Urinary bladder (tissue), 4 donors: ENCODE results near the gene RHEX. TPM values are rescaled to one million over a fixed set of nuclear protein-coding genes. Genes with fewer than 3 reads are reported as not detected.
"Not testable (repeated sequence)": the region's sequence is repeated elsewhere in the genome, so short reads cannot be mapped to it uniquely, and the experiment has no call there.

Source experiments
- DNase-seq: peaks from one replicate; pipeline ENCODE4 v3.0.0-alpha.2; 2015; ENCODE audit errors: extremely low spot score
- H3K27ac ChIP-seq: one replicate; pipeline ENCODE4 v1.5.1; 2013; ENCODE audit warnings: low read depth, mild to moderate bottlenecking, moderate library complexity
- H3K36me3 ChIP-seq: one replicate; pipeline ENCODE4 v1.6.1; 2013; ENCODE audit warnings: mild to moderate bottlenecking, moderate library complexity; ENCODE audit not compliant: insufficient read depth
- H3K4me1 ChIP-seq: one replicate; pipeline ENCODE4 v1.6.1; 2013; ENCODE audit warnings: mild to moderate bottlenecking, moderate library complexity; ENCODE audit not compliant: insufficient read depth
- H3K4me3 ChIP-seq: one replicate; pipeline ENCODE4 v1.5.1; 2013; ENCODE audit warnings: low read depth, low read length
- WGBS: extraction: QIAGEN DNeasy Blood & Tissue Kit; methylation state at CpG from one replicate; pipeline ENCODE4 v1.1.7; 2013; 5-methylcytosine and 5-hydroxymethylcytosine counted together
- polyA plus RNA-seq: library from polyadenylated mRNA; stranded (reverse); fragments of 200-250 nt; gene quantifications from one replicate; pipeline ENCODE4 v1.2.3, GENCODE V29; 2013
- total RNA-seq: library from RNA; depleted of rRNA; stranded (reverse); fragments of >200 nt; gene quantifications from one replicate; pipeline ENCODE4 v1.2.3, GENCODE V29; 2014
- donor health status: healthy with polysubstance abuse.
- donor health status: healthy.

The RHEX gene
- total and polyA plus RNA-seq, 2 donors: 8.5 to 12.5 TPM

DNA sequence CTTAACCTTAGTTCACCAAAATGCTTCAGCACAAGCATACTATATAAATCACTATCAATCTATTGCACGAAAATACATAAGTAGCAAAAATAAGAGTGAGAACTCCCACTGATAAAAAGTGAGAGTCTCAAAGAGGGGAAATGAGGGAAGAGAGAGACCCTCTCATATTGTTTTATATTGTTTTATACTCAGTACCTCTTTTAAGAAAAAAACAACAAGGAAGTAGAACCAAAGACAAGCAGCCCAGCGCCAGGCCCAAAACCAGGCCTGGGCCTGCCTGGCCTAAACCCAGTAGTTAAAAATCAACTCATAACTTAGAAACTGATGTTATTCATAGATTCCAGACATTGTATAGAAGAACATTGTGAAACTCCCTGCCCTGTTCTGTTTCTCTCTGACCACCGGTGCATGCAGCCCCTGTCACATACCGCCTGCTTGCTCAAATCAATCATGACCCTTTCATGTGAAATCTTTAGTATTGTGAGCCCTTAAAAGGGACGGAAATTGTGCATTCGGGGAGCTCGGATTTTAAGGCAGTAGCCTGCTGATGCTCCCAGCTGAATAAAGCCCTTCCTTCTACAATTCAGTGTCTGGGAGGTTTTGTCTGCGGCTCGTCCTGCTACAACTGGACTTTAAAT is 5.4 kb downstream of the RHEX start:
- 93% methylated on average over 6 of the region's 9 CpGs for WGBS
- H3K27ac ChIP-seq: not testable (repeated sequence)

GRCh38 chr1:206058927-206059292 is 5.9 kb downstream of the RHEX start:
- no peaks in the 10 kb centered on the region for H3K36me3 ChIP-seq
- DNase-seq: no peak

More for the DNA sequence above, 5.4 kb downstream of the RHEX start:
- not testable (repeated sequence) for H3K36me3 ChIP-seq, DNase-seq, H3K4me3 ChIP-seq, H3K4me1 ChIP-seq

DNA sequence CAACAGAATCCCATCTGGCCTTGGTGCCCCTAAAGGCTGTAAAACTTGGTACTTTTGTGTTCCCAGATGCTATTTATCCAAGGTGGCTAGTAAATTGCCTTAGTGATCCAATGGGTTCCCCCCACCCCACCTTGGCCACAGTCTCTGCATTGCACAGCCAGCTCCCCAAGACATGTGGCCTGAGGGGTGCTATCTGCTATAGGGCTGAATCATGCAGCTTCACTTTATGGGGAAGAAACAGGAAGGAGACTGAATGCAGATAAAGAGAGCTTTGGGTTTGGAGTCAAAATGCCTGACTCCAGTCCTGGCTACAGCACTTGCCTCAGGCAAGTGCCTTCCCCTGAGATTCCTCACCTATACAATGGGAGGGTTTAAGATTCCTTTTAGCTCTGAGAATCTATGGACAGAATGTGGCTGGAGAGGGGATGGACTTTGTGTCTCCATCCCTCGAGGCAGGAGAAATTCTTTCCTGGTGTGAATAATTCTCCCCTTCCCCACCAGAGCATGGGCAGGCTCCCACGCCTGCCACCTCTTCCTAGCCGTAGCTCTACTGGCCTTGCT is 6.5 kb downstream of the RHEX start:
- 73% methylated on average over 3 of the region's 3 CpGs for WGBS
- Histone ChIP-seq H3K36me3 (no peaks in the 10 kb centered on the region), H3K27ac (no peak overlapping the region), H3K4me1 (no peaks in the 10 kb centered on the region), H3K4me3 (no peak overlapping the region)
- DNase-seq: no peak

More at GRCh38 chr1:206058927-206059292, 5.9 kb downstream of the RHEX start:
- Histone ChIP-seq H3K4me3 (no peak overlapping the region), H3K27ac (no peak overlapping the region), H3K4me1 (no peaks in the 10 kb centered on the region)
- 96% methylated on average over 1 of the region's 1 CpG for WGBS

GRCh38 chr1:206060844-206061243 is 7.9 kb downstream of the RHEX start:
- Histone ChIP-seq H3K4me1 (no peaks in the 10 kb centered on the region), H3K36me3 (no peaks in the 10 kb centered on the region), H3K4me3 (no peak overlapping the region), H3K27ac (no peak overlapping the region)
- 90% methylated on average over 3 of the region's 3 CpGs for WGBS
- DNase-seq: no peak

DNA sequence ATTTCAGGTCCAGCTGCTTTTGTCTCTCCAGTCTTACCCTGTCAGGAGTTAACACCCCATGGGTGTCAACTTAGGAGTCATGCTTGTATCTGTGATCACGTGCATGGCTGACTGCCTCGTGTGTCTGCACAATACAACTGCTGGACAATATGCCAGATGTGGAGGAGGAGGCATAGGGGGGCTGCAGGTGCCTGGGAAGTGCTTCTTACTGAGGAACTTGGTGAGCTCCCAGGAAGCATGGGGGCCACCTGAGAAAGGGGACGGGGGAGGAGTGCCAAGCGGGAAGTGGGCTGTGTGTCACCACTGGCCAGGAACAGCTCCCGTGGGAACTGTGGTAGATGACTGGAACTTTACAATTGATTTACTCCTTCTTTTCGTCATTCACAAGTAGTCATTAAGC is 9.5 kb downstream of the RHEX start:
- DNase-seq: no peak
- Histone ChIP-seq H3K4me1 (no peaks in the 10 kb centered on the region), H3K27ac (no peak overlapping the region), H3K4me3 (no peak overlapping the region), H3K36me3 (no peaks in the 10 kb centered on the region)
- WGBS: 68% methylated on average over 6 of the region's 6 CpGs

DNA sequence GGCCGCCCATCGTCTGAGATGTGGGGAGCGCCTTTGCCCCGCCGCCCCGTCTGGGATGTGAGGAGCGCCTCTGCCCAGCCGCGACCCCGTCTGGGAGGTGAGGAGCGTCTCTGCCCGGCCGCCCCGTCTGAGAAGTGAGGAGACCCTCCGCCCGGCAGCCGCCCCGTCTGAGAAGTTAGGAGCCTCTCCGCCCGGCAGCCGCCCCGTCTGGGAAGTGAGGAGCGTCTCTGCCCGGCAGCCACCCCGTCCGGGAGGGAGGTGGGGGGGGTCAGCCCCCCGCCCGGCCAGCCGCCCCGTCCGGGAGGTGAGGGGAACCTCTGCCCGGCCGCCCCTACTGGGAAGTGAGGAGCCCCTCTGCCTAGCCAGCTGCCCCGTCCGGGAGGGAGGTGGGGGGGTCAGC is 11.0 kb downstream of the RHEX start:
- not testable (repeated sequence) for H3K27ac ChIP-seq, DNase-seq, H3K36me3 ChIP-seq, H3K4me3 ChIP-seq, H3K4me1 ChIP-seq
- 95% methylated on average over 27 of the region's 35 CpGs for WGBS

DNA sequence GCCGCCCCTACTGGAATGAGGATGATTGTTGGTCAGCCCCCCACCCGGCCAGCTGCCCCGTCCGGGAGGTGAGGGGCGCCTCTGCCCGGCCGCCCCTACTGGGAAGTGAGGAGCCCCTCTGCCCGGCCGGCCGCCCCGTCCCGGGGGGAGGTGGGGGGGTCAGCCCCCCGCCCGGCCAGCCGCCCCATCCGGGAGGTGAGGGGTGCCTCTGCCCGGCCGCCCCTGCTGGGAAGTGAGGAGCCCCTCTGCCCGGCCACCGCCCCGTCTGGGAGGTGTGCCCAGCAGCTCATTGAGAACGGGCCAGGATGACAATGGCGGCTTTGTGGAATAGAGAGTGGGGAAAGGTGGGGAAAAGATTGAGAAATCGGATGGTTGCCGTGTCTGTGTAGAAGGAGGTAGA is 11.5 kb downstream of the RHEX start:
- H3K27ac ChIP-seq: not testable (repeated sequence)

DNA sequence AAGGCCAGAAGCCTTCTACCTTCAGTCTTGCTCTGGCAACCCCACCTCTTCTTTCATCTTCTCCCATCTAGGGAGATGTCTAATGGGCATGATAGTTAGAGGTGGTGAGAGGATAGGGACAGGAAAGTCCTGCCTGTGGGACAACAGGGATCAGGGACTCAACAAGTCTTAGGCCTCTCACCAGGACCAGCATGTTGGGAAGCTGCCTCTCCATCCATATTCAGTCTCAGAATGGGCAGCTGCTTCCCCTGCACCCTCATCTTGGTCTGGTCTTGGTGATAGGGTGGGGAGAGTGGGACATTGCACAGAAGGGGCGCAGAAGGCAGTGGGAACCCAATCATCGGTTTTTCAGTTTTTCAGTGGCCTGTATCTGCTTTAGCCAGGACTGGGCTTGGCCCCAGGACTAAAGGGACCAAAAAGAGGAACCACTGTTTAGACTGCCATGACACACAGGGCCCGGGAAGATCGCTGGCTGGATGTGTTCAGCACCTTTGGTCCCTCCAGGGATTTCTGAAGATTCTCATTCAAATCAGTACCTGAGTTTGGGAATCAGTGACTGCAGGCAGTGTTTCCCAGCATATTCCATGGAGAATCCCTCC is 12.7 kb downstream of the RHEX start:
- Histone ChIP-seq H3K36me3 (no peaks in the 10 kb centered on the region), H3K27ac (no peak overlapping the region), H3K4me1 (no peaks in the 10 kb centered on the region), H3K4me3 (no peak overlapping the region)
- DNase-seq: no peak
- 93% methylated on average over 4 of the region's 4 CpGs for WGBS

More for the DNA sequence above, 11.5 kb downstream of the RHEX start:
- not testable (repeated sequence) for DNase-seq, H3K36me3 ChIP-seq, H3K4me1 ChIP-seq, H3K4me3 ChIP-seq
- 94% methylated on average over 20 of the region's 25 CpGs for WGBS

DNA sequence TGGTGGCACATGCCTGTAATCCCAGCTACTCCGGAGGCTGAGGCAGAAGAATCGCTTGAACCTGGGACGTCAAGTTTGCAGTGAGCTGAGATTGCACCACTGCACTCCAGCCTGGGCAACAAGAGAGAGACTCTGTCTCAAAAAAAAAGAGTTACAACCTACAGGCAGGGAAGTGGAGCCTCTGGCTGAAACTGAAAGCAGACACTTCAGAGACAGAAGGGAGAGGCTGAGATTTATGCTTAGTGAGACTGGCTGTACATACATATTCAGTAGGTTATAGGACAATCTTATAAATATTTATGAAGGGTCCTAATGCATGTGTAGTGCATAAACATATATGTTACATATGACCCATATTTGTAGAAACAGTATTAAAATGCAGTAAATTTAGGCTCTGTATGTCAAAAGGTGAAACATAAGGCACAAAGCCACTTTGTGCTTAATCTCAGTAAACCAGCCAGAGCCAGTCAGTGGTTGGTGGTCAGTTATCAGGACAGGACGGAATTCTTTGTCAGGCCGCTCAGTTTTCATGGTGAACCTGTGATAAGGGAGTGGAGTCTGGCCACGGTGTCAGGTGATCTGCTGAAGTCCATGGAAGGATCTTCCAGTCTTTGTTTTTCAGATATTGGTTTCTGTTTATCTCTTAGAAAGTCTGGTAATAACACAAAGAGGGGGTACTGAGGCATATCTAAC is 13.7 kb downstream of the RHEX start:
- Histone ChIP-seq H3K4me3 (no peak overlapping the region), H3K4me1 (no peaks in the 10 kb centered on the region), H3K36me3 (no peaks in the 10 kb centered on the region), H3K27ac (no peak overlapping the region)
- DNase-seq: no peak
- 62% methylated on average over 6 of the region's 6 CpGs for WGBS

- no peaks in the 10 kb centered on the region for H3K4me1 ChIP-seq
- no peaks in the 10 kb centered on the region for H3K36me3 ChIP-seq
- no peak overlapping the region for H3K4me3 ChIP-seq
- no peak for DNase-seq
- H3K27ac ChIP-seq: no peak overlapping the region
- 60% methylated on average over 8 of the region's 8 CpGs for WGBS
Observed at GRCh38 chr1:206067486-206068227, 14.7 kb downstream of the RHEX start.

- H3K4me3 ChIP-seq: no peak overlapping the region
- no peaks in the 10 kb centered on the region for H3K4me1 ChIP-seq
- no peak overlapping the region for H3K27ac ChIP-seq
- no peaks in the 10 kb centered on the region for H3K36me3 ChIP-seq
- whole genome bisulfite sequencing: 64% methylated on average over 1 of the region's 1 CpG
- DNase-seq: no peak
Observed at GRCh38 chr1:206068314-206068713, 15.3 kb downstream of the RHEX start.

DNA sequence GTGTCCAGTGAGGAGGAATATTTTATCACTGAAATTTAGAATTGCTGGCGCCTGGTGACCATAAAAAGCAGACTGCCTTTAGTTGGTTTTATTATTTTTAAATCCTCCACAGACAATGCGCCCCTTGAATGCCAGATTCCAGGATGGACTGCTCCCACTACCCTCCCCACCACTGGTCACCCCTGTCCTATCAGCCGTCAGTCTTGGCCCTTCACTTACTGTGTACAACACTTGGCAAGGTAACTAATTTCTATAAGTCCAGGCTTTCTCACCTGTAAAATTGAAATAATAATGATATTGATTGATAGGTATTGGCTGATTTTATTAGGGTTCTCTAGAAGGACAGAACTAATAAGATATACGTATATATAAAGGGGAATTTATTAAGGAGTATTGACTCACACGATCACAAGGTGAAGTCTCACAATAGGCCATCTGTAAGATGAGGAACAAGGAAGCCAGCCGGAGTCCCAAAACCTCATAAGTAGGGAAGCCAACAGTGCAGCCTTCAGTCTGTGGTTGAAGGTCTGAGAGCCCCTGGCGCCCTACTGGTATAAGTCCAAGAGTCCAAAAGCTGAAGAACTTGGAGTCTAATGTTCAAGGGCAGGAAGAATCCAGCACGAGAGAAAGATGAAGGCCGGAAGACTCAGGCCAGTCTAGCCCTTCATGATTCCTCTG is 17.8 kb downstream of the RHEX start:
- WGBS: 87% methylated on average over 9 of the region's 9 CpGs
- no peak for DNase-seq
- H3K27ac ChIP-seq: no peak overlapping the region

GRCh38 chr1:206074839-206075238 is 21.9 kb downstream of the RHEX start:
- no peak overlapping the region for H3K27ac ChIP-seq
- no peak overlapping the region for H3K4me3 ChIP-seq
- H3K36me3 ChIP-seq: no peaks in the 10 kb centered on the region
- no peak for DNase-seq
- WGBS: 49% methylated on average over 3 of the region's 3 CpGs
- peaks cover 2% of the 10 kb centered on the region for H3K4me1 ChIP-seq

More for the DNA sequence above, 17.8 kb downstream of the RHEX start:
- Histone ChIP-seq H3K4me3 (no peak overlapping the region), H3K36me3 (no peaks in the 10 kb centered on the region), H3K4me1 (peaks cover 2% of the 10 kb centered on the region)
